Stimulated activated effector memory CD8-positive, alpha-beta T cell treated with anti-CD3 and anti-CD28 coated beads, Interleukin-12 subunit alpha, Interleukin-12 subunit beta, amount 100 ng/mL, for 72 hours (primary cell): Measurements from ENCODE around the gene MCIDAS.

Source experiments
- ATAC-seq: fragments of 150-1000 bp; cut with Tn5 transposase; 2 replicates; pipeline ENCODE4 v1.10.0; 2021
- DNase-seq, 2 donors: peaks; one replicate each; pipeline ENCODE4 v3.0.0; 2021 to 2022; ENCODE audit warnings: low spot score in 2 of 2
- H3K27ac Mint-ChIP-seq: one replicate; pipeline ENCODE4 v1.8.0; 2022; ENCODE audit warnings: mild to moderate bottlenecking, mixed read lengths
- H3K36me3 Mint-ChIP-seq: one replicate; pipeline ENCODE4 v1.8.0; 2022; ENCODE audit warnings: mild to moderate bottlenecking, mixed read lengths
- H3K4me1 Mint-ChIP-seq: one replicate; pipeline ENCODE4 v1.8.0; 2022; ENCODE audit warnings: mixed read lengths
- H3K4me3 Mint-ChIP-seq: one replicate; pipeline ENCODE4 v1.8.0; 2022; ENCODE audit warnings: mild to moderate bottlenecking, mixed read lengths
- H3K9me3 Mint-ChIP-seq: one replicate; pipeline ENCODE4 v1.8.0; 2022; ENCODE audit warnings: mixed read lengths

The MCIDAS gene

DNA sequence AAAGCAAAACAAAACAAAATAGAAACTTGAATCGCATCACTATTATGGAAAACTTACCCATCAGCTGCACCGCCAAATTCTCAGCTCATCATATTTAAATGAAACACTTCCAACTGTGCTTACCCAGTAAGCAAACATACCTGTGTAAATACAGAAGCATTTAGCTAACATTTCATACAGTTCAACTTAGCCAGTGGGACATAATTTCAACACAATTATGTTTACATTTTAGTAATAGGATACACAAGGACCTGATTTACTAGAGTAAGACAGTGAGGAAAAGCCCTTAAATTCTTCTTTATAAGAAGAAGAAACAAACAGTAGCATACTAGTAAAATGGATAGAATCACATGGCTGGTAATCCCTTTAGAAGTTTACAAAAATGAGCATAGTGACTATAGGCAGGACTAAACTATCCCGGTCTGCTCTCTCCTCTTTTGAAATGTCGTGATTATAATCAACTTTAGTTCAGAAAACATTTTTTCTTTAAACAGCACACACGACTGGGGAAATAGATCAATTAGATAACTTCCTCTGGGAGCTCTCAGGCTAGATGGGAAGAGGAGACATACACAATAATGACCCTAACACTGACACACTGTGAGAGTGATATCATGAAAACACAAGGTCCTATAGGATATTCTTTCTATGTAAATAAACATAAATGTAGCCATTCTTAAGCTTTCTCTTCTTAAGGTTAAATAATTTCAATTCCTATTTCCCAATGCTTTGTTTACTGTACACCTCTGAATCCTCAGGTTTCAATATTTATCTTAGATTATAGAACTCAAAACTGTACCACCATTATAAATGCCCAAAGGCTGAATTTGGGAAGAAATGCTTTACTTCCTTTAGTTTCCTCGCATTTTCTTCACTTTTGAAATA is 38.2 kb downstream of the MCIDAS start:
- no peak for DNase-seq
- no peaks in the 10 kb centered on the region for H3K4me1 Mint-ChIP-seq
- H3K27ac Mint-ChIP-seq, result no peak overlapping the region
- no peak overlapping the region for H3K4me3 Mint-ChIP-seq
- H3K9me3 Mint-ChIP-seq, result no peaks in the 10 kb centered on the region
- no peak for ATAC-seq
- H3K36me3 Mint-ChIP-seq, result no peaks in the 10 kb centered on the region

DNA sequence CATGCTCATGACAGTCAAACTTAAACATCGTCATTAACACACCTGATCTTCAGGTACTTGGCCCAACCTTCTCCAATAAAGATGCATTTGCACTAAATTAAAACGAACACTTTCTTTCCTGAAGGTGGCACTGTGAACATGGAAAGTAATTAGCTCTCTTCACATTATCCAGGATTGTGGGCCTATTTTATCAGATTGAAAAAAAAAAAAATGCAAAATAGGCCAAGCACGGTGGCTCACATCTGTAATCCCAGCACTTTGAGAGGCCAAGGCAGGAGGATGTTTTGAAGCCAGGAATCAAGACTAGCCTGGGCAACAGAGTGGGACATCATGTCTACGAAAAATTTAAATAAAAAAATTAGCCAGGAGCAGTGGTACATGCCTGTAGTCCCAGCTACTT is 39.7 kb downstream of the MCIDAS start:
- DNase-seq, result no peak
- Mint-ChIP-seq H3K9me3 (no peaks in the 10 kb centered on the region), H3K27ac (no peak overlapping the region), H3K4me3 (no peak overlapping the region), H3K4me1 (no peaks in the 10 kb centered on the region), H3K36me3 (no peaks in the 10 kb centered on the region)
- no peak for ATAC-seq

DNA sequence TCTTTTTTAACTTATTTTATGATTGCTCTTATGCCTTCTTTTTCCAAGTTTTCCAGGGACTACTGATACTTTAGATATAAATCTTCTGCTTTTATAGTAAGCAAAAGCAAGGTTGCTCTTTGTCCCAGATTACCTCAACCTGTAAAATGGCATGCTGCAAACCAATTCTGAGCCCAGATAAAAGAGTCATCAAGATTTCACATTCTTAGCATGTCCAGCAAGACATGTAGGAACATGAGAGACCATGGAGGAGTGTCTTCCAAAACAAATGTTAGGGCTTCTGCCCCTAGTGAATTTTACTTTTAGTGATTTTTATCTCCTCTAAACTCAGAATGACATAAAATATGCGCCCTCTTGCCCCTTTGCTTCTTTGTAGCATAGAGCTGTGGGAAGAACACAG is 47.1 kb downstream of the MCIDAS start:
- Mint-ChIP-seq H3K27ac (no peak overlapping the region), H3K4me3 (no peak overlapping the region), H3K4me1 (peaks cover 15% of the 10 kb centered on the region), H3K36me3 (no peaks in the 10 kb centered on the region), H3K9me3 (no peaks in the 10 kb centered on the region)
- no peak for DNase-seq
- ATAC-seq, result no peak

DNA sequence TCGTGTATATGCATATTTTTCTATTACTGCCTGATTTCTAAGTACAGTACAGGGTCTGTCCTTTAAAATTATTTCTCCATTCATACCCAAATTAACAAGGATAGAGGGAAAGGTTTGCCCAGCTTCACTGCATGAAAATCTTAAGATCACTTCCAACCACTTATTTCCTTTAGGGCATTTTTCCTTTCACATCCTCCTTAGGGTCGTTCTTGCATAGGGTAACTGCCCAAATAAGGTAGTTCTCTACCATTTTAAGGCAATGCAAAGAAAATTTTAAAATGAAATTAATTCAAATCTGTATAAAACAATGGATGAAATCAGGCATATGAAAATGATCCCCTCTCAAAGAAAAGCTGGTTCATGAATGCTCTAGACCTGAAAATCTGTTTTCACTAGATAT is 50.0 kb downstream of the MCIDAS start:
- Mint-ChIP-seq H3K36me3 (no peaks in the 10 kb centered on the region), H3K4me1 (peaks cover 33% of the 10 kb centered on the region), H3K27ac (no peak overlapping the region), H3K9me3 (no peaks in the 10 kb centered on the region), H3K4me3 (peak overlapping the region; percentile 61)
- DNase-seq (no peak), ATAC-seq (no peak)

DNA sequence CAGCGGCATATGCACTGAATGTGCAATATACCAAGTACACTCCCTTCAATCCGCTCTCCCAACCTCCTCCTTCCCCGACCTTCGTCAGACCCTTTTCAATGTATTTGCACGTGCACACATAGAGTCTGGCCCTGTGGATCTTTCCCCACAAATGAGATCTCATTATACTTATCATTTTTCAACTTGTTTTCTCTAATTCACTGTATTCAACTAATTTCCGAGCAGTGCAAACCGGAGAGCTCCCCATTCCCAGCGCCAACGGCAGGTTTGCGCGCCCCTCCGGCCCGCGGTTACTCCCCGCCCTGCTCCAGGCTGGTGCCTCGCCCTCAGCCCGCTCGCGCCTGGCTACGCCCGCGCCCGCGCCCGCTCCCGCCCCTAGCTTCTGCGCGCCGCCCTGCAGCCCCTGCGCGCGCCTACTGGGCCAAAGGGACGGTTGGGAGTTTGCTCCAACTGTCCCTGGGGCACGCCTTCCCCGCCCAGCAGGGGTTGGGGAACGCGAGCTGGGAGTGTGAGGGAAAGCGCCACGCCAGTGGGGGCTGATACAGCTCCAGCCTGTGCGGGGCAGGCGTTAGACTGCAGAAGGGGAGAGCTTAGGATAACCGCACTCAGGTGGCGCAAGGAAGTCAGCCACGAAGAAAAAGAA is 50.8 kb downstream of the MCIDAS start:
- Mint-ChIP-seq H3K27ac (no peak overlapping the region), H3K4me1 (peaks cover 33% of the 10 kb centered on the region), H3K4me3 (peak overlapping the region; percentile 61), H3K9me3 (no peaks in the 10 kb centered on the region), H3K36me3 (no peaks in the 10 kb centered on the region)
- ATAC-seq, result peak; percentile 55
- peak; percentile 22 to 53 for DNase-seq

DNA sequence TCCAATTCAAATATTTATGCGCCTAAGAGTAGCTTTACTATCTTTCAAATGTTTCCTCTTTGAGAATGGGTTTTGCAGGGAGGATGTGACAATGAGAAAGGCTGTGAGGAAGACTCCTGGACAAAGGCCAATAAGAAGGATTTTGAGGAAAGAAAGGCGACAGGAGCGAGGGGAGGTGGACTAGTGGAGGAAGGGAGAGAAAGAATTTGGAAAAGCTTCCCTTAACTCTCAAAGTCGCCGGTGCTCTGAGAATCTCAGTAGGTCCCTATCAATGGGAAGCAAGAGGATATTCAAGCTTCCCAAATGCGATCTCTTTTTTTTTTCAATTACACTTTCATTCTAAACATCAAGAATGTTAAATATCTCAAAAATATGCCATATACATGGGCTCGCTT is 51.3 kb downstream of the MCIDAS start:
- H3K4me3 Mint-ChIP-seq, result peak overlapping the region; percentile 61
- H3K9me3 Mint-ChIP-seq, result no peaks in the 10 kb centered on the region
- DNase-seq (no peak), ATAC-seq (no peak)
- H3K4me1 Mint-ChIP-seq, result peaks cover 33% of the 10 kb centered on the region
- no peaks in the 10 kb centered on the region for H3K36me3 Mint-ChIP-seq
- H3K27ac Mint-ChIP-seq, result no peak overlapping the region

DNA sequence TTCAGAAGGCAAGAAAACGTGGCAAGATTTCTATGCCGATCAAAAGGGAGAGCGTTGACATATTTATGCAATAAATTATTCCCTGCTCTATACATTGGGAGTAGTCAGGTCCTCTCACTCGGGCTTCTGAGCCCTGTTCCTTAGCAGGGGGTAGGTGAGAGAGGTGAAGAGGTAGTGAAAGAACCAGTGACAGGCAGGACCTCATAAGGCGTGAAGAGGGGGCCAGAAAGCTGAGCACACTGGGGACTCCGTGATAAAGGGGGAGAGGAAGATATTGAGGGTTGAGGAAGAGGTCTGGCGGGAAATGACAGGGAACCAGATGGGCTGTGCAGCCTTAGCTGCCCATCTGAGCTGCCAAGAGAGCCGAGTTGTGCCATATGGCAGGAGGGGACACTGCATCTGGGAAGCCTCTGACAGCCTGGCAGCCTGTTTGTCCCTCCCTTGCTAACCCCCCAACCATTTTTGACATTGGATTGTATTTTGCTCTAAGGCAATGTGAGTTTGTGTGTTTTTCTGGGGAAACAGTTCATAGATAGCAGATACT is 53.4 kb downstream of the MCIDAS start:
- no peak for ATAC-seq
- H3K9me3 Mint-ChIP-seq, result no peaks in the 10 kb centered on the region
- DNase-seq, result peak in 1 of 2 donors; percentile 59
- H3K4me3 Mint-ChIP-seq, result peak overlapping the region; percentile 79
- peaks cover 33% of the 10 kb centered on the region for H3K4me1 Mint-ChIP-seq
- no peaks in the 10 kb centered on the region for H3K36me3 Mint-ChIP-seq
- no peak overlapping the region for H3K27ac Mint-ChIP-seq

DNA sequence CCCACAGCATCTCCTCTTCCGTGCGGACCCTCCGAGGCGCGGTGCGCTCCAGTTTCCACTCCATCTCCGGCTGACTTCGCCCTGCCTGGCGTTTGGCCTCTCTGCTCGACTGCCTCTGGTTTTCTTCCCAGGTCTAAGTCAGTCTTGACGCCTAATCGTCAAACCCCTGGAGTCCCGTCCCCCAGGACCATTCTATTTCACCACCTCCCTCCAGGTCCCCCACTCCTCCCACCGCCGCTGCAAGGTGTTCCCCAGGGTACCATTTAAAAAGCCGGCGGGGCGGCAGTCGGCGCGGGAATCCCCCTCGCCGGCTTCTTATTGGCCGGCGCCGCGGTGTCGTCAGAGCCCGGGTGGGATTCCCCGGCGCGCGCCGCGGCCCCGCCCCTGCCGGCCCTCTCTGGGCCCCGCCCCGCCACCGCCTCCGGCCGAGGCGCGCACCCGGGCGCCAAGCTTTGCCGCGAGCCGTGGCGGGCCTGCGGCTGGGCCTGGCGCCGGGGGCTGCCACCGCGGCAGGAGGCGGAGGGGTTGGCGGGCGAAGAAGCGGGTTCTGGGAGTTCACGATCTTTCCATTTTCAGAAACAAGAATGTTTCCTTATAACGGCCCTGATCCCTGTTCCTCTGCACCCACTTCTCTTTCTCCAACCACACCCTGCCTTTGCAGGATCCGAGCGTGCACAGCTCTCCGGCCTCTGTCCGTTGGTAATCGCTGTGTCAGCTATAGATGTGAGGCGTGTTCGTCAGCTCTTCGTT is 54.0 kb downstream of the MCIDAS start, which contains the start of gene CDC20B:
Gene CDC20B (minus strand): TSS at position 241 of the 750 bp plus-strand sequence. CDS start 177 bp downstream, at position 64.
- Mint-ChIP-seq H3K27ac (no peak within 1 kb of the TSS), H3K36me3 (no peaks in the 10 kb centered on the region), H3K4me1 (peaks cover 33% of the 10 kb centered on the region), H3K9me3 (no peaks in the 10 kb centered on the region), H3K4me3 (peak within 1 kb of the TSS; percentile 79)
- ATAC-seq (peak; percentile 93), DNase-seq (peak; percentile 69 to 86)

DNA sequence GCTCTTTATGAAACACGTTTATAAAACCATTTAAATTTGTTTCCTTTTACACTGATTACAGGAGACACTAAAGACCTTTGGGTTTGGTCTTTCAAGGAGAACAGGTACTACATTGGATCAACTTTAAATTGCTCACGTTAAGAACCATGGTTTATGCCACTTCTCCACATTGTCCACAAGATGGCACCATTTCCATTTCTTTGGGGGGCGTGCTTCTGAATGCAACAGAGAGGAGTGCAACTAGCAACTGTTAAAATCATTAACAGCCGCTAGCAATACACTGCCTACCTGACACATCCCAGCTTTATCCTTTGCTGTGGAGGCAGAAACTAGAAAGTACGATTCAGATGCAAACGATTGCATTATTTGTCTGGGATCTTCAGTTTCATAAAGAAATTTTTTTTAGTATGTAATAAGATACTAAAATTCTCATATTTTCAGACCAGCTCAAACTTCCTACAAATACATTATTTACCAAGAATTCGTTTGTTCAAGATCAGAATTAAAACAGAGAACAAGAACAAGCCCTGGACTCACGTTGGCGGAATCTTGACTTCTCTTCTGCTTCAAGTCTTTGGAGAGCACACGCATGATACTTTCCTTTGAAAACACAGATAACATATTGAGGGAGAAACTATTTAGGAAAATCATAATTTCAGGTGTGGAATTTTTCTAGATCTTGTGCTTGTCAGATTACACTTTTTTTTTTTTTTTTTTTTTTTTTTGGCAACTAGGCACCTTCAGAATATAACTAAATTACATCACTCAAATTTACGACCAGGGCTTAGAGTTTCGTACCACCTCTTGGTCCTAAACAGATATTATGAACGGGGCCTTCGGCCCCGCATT is 54.8 kb downstream of the MCIDAS start:
- ATAC-seq, result peak; percentile 74
- Mint-ChIP-seq H3K9me3 (no peaks in the 10 kb centered on the region), H3K36me3 (no peaks in the 10 kb centered on the region), H3K4me3 (peak overlapping the region; percentile 79), H3K4me1 (peaks cover 33% of the 10 kb centered on the region), H3K27ac (no peak overlapping the region)
- peak; percentile 30 to 68 for DNase-seq

DNA sequence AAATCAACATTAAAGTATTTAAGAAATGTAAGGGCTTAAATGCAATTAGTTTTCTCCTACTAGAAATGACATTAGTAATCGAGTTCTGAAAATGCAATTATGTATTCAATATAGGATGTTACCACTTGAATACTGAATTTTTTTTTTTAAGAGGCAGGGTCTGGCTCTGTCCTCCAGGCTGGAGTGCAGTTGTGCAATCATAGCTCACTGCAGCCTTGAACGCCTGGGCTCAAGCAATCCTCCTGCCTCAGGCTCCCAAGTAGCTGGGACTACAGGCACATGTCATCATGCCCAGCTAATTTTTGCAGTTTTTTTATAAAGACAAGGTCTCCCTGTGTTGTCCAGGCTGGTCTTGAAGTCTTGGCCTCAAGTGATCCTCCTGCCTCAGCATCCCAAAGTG is 55.6 kb downstream of the MCIDAS start:
- no peak for ATAC-seq
- no peak for DNase-seq
- no peaks in the 10 kb centered on the region for H3K9me3 Mint-ChIP-seq
- no peak overlapping the region for H3K4me3 Mint-ChIP-seq
- H3K27ac Mint-ChIP-seq, result no peak overlapping the region
- H3K36me3 Mint-ChIP-seq, result no peaks in the 10 kb centered on the region
- H3K4me1 Mint-ChIP-seq, result peaks cover 29% of the 10 kb centered on the region
